SW480 (cell line): ENCODE data around the gene FPR2.
"Not testable (repeated sequence)": the region's sequence is repeated elsewhere in the genome, so short reads cannot be mapped to it uniquely, and the experiment has no call there.

Experiments used
- DNase-seq: peaks from one replicate; pipeline ENCODE4 v3.0.0-alpha.2; 2016; ENCODE audit warnings: low spot score

Gene FPR2

DNA sequence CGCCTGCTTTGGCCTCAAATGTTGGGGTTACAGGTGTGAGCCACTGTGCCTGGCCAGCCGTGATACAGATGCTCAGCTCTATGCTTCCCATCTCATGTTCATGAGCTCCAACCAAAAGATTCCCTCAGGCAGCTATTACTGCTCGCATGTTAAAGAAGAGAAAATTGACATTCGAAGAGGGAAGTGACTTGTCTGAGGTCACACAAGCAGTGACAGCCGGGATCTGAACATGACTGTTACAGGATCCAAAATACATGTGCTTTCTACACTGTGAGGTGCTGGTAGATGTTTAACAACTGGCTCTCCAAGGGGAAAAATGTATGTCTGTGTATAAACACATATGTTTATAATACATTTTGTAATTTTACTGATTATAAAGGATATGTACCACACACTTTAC lies 20.6 kb upstream of the FPR2 start:
- DNase-seq: no peak

DNA sequence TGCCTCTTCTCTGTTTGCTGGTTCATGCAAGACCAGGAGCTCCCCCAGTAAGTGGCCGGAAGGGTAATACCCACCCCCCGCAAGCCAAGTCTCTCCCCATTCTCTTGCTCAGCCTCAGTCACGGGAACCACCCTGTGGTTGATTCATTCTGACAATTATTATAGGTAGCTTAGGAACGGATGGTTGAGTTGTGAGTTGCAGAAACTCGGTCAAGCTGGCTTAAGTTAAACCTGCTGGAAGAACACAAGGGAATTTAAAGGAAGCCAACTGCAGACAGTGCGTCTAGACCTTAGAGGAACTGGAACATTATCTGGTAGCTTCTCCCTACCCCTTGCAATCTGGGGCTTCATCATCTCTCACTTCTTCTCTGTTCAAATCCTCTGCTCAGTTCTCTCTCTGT lies 18.2 kb upstream of the FPR2 start:
- no peak for DNase-seq

DNA sequence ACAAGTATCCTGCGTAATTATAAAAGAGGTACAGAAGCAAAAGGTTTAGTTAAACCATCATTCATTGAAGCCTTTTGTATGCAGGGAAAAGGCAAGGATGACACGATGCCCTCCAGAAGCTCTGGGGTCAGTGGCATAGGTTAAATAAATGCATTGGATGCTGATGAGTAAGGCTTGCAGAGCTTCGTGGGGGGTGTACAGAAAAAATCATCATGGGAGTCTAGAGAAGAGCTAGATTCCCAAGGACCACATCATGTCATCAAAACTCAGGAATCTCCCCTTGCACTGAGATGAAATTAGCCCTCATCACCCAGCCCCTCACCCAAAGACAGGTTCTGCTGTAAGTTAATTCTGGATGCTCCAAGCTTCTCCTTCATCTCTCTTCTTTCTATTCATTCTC lies 17.6 kb upstream of the FPR2 start:
- no peak for DNase-seq

DNA sequence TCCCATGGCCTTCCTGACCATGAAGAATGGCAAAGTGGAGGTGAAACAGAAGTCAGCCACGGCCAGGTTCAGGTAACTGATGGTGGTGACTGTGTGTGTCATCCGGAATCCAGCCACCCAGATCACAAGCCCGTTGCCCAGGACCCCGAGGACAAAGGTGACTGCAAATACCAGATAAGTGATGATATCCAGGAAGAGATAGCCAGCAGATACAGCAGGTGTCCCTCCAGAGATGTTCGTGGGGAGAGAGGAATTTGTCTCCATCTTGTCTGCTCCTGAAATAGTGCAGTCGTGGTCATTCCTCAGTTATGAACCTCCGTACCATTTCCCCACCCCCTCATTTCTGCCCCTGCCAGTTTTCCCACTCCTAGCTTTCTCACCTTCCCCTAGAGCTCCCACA lies 14.2 kb upstream of the FPR2 start:
- DNase-seq: no peak

DNA sequence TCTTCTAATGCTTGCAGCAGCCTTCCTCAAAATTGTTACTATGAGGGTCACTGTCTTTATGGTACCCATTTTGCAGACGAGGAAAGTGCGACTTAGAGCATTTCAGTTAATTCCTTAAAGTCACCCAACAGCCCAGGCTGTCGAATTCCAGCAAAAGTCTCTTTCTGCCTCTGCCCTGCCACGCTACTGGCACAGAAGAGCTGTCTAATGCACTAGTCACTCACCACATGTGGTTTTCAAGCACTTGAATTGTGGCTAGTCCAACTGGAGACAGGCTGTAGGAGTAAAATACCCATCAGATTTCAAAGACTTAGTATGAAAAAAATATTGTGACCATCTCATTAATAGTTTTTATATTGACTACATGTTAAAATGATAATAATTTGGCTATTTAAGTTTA lies 11.0 kb upstream of the FPR2 start:
- DNase-seq: peak; percentile 19

DNA sequence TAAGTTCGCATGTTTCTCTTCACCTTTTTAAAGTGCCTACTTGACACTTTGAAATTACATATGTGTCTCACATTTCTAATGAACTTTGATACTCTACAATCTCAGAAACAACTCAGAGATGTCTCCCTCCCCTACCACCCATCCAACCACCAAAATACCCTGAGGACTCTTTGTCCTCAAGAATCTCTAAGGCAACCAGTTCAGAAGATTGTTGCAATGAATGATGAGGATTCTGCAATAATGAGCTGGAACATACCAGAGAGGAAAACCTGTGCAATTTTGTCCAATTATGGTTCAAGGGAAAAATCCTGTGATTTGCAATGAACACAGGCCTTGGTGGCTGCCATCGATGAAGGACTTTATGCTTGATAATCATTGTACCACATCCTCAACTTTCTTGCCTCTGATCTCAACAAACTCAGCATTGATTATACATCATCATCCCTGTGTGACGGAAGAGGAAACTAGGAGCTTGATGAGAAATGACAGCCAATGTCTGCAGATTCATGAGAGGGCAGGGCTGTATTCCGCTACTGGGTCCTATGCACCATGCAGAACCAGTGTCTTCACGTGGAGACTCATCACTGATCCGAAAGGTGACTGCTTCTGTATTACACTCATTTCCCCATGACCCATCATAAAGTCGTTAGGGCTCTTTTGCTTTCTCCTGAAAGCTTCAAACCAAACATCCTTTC lies 10.4 kb upstream of the FPR2 start:
- no peak for DNase-seq

DNA sequence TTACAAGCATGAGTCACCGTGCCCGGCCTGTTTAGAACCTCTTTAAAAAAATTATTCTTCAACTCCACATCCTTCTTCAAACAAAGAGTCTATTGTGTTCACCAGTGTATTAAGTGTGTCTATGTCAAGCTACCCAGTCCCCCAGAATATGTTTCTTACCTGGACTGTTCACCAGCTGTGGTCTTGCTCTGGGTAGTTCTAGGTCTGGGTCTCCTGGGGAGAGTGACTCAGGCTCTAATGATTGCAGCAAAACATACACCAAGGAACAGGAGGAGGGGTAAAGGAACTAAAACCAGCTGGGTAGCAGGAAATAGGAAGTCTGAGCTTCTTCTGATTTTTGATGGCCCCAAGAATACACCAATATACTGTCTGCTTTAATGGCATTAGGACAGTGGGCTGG lies 9.3 kb upstream of the FPR2 start, which contains the start of gene FPR1:
FPR1 (minus strand) TSS at position 224 of the 400 bp plus-strand sequence. CDS start 4,884 bp downstream, outside the sequence.
- peak; percentile 62 for DNase-seq

DNA sequence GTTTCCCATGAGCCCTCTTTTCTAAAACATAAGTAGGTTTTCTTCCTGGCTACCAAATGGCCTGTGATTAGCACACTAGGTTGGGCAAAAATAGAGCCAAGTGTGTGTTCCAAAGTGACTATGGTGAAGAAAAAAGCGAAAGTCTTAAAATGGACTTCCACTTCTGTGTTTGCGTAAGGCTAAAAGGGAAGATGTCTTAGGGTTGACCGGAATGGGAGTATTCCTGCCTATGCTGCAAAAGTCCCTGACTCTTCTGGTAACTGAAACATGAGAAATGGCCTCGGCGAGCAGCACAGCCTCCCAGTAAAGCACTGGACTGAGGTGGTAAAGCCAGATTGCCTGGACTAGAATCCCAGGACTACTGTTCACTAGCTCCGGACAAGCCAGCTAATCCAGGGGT lies 6.9 kb upstream of the FPR2 start:
- DNase-seq: no peak

DNA sequence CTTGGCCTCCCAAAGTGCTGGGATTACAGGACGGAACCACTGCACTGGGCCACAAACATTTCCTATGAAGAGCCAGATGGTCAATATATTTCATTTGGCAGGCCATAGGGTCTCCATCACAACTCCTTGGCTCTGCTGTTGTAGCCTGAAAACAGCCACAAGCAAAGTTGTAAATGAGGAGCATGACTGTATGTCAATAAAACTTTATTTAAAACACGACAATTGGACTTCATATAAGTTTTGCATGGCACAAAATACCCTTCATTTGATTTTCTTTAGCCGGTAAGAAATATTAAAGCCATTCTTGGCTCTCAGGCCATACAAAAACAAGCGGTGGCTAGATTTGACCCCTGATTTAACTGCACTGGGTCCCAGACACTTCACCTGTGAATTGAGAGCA lies 6.2 kb upstream of the FPR2 start:
- no peak for DNase-seq

DNA sequence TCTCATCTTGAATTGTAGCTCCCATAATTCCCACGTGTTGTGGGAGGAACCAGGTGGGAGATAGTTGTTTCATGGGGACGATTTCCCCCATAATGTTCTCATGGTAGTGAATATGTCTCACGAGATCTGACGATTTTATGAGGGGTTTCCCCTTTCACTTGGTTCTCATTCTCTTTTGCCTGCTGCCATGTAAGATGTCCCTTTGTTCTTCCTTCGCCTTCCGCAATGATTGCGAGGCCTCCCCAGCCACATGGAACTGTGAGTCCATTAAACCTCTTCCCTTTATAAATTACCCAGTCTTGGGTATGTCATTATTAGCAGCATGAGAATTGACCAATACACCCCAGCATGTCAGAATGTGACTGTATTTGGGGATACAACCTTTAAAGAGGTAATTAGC lies 5.4 kb upstream of the FPR2 start:
- DNase-seq: no peak

DNA sequence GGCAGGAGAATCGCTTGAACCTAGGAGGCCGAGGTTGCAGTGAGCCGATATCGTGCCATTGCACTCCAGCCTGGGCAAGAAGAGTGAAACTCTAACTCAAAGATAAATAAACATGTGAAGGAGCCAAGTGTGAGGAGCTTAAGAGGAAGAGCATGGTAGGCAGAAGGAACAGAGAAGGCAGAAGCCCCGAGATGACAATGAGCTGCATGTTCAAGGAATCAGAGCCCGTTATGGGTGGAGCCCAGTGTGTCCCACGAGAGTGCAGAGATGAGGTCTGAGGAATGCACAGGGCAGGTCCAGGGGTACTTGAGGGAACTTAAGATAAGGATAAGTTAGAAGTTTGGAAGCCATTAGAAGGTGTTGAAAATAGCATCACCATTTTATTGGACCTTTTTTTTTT lies 716 bp downstream of the FPR2 start:
- no peak for DNase-seq

DNA sequence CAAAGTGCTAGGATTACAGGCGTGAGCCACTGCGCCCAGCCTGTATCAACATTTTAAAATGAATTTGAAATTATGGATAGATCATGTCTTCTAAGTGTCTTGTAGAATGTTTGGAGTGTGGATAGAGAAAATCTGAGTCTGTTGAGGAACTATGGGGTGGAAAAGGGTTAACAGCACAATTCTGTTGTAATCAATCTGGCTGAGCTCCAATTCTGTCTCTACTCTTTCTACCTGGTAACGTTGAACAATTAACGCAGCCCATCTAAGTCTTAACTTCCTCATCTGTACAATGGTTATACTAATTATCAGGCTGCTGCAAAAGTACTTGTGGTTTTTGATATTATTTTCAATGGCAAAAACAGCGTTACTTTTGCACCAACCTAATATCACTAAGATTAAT lies 4.1 kb downstream of the FPR2 start:
- no peak for DNase-seq

DNA sequence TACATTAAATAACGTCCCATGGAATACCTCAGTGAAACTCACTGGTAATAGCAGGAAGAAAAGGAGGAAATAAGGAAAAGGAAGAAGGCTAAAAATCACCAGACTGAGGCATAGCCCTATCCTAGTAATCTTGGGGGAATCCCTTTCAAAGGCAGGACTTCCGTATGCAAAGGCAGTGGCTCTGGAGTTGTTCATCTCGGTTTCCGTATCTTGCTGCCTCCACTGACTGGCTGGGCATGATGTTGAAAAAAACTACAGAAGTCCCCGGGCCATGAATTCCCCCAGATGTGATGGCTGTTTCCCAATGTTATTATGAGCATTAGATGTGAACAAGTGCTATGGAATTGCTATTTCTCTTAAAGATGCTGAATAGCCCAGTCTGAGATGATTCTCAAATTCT lies 5.5 kb downstream of the FPR2 start:
- no peak for DNase-seq

DNA sequence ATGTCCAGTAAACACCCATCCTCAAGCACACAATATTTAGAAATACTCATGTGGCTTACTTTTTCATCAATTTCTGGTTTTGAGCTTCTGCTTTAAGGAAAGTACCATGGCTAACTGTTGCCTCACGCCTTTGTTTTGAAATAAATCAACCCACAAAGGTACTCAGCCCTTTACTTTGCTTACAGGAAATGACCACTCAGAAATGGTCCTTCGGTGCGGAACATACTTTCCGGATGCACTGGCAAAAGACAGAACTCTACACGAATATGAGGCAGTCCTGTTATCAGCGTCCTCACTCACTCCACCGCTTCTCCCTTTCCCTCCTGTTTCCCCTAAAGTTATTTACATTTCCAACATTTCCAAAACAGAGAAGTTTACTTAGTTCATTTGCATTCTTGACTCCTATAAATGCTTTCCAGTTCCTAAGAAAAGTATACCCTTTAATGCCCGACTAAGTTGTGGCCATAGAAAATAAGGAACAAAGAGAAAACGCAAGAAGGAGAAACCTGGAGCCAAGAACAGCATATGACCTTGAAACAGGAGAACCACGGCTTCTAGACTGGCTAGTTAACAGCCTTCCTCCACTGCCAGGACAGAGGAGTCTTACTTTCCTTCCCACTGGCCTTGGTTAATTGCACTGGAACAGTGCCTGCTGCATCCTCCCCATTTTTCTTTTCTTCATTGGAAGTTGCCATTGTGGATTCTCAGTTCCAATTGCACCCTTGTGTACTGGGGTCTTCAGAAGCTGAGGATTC lies 10.6 kb downstream of the FPR2 start:
- DNase-seq: no peak

DNA sequence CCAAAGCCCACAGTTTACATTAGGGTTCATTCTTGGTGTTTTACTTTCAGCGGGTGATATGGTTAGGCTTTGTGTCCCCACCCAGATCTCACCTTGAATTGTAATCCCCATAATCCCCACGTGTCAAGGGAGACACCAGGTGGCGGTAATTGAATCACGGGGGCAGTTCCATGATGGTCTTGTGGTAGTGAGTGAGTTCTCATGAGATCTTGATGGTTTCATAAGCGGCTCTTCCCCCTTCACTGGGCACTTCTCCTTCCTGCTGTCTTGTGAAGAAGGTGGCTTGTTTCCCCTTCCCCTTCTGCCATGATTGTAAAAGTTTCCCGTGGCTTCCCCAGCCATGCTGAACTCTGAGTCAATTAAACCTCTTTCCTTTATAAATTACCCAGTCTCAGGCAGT lies 12.0 kb downstream of the FPR2 start:
- DNase-seq: no peak

DNA sequence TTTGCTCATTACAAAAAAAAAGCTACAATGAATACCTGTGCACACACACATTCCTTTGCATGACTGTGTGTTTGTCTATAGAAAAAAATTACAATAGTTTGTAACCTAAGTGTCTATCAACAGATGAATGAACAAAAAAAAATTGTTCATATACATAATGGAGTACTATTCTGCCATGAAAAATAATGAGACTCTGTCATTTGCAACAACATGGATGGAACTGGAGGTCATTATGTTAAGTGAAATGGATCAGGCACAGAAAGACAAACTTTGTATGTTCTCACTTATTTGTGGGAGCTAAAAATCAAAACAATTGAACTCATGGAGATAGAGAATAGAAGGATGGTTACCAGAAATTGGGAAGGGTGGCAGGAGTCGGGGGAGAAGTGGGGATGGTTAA lies 15.6 kb downstream of the FPR2 start:
- DNase-seq: not testable (repeated sequence)

DNA sequence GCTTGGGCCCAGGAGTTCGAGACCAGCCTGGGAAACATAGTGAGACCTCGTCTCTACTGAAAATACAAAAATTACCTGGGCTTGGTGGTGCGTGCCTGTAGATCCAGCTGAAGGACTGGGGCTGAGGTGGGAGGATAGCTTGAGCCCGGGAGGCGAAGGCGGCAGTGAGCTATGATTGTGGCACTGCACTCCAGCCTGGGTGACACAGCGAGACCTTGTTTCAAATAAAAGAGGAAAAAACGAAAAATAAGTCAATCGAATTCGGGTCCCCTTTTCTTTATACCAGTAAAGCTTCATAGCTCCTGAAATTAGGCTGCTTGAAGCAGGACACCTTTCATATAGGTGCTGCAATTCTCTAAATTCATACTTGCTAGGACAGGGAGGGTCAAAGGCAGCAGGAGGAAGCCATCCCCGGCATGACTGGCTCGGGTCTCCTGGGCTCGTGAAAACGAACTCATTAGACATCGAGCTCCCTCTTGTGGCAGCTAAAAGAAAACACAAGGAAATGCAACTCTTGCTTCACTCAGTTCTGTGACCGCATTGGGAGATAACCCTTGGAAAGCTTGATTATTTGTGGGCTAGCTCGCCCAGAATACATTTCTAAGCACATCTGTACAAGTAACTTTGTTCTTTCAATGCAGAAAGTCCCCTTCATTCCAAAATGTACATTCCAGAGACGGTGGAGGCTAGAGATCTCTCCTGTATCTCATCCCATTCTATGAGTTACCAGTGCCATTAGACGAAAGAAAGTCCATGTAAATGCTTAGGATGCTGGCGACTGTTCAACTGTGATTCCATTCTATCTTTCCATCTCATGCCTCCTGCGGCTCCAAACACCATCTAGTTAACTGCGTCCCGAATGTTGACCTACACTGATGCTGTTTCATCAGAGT lies 16.8 kb downstream of the FPR2 start:
- DNase-seq: peak; percentile 83

DNA sequence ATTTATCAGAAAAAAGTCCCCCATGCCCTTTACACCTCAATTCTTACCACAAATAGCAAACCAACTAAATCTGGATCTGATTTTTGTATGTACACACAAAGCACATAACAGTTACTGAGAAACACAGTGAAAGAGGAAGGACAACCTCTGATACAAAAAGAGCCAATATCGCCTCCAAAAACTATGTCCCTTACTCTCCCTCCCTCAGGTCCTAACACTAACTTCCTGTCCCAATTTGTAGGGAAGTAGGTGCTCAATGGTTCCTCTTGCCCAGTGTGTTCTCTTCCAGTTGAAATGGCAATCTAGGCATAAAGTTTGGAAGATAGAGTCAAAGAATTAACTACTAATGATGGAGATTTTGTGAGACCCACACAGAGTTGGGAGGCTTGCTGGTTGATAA lies 18.2 kb downstream of the FPR2 start:
- DNase-seq: no peak

DNA sequence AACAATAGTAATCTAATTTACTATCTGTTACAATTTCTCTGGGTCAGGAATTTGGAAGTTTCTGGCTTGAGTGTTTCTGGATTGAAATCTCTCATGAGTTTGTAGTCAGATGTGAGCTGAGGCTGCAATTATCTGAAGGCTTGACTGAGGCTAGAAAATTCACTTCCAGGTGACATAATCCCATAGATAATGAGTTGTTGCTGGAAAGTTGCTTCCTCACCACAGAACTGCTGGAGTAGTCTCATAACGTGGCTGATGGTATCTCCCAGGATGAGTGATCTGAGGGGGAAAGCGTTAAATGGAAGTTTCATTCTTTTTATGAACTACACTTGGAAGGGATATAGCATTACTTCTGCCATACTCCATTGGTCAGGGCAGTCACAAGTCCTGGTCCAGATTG lies 18.7 kb downstream of the FPR2 start:
- DNase-seq: no peak

DNA sequence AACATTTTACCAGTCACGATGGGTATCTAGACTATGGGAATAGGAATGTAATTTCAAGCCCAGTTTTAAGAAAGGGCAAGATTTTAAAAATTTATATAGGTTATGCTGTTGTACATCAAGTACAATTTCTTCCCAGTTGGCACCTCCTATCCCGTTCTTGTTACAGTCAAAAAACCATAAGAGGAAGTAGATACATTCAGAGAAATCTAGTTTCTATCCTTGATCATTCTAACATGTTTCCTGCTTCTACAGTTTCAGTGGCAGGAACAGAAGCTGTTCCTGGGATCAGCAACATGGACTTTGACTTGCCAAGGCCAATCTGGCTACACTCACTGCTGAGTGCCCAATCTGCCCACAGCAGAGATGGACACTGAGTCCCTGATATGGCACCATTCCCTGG lies 19.3 kb downstream of the FPR2 start:
- DNase-seq: no peak

DNA sequence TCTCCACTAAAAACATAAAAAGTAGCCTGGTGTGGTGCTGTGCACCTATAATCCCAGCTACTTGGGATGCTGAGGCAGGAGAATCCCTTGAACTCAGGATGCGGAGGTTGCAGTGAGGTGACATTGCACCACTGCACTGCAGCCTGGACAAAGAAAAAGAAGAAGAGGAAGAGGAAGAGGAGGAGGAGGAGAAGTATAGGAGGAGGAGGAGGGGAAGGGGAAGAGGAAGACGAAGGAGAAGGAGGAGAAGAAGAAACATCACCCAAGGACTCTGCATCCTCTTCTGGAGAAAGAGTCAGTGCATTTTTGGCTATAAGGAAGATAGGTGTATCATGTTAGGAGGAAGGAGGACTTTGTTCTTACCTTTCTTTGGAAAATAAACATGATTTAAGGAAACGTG lies 21.0 kb downstream of the FPR2 start:
- no peak for DNase-seq

DNA sequence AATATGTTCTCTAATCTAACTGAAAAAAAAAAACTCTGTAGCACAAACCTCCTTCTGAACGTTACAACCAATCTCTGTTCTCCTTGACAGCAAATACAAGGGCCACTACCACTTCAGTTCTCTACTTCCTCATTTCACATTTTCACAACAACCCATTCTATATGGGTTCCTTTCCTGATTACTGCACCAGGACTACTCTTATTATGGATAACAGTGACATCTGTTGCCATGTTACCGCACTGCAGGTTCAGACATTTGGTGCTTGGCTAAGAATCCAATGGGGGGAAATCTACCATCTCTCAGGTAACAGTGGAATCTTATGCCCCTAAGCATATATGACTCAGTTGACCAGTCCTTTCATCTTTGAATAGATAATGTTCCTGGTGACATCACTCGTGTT lies 22.4 kb downstream of the FPR2 start:
- peak; percentile 42 for DNase-seq
